PC-9 (cell line): ENCODE results near the gene ERBB4. TPM values are rescaled to one million over a fixed set of nuclear protein-coding genes. Genes with fewer than 3 reads are reported as not detected.

Experiments
- BruUV-seq: library from RNA; stranded (reverse); fragments of 400-500 nt; replicated peaks from 2 replicates; lab custom pipeline; 2021; lab: Mats Ljungman, UMichigan
- CTCF ChIA-PET: fragments of 300-600 bp; sonication (Branson Sonifier 250); formaldehyde crosslinking; loops from one replicate; lab custom pipeline; 2022; ENCODE audit warnings: antibody characterized with exemption; lab: Charles Lee
- POLR2A ChIA-PET: fragments of 300-600 bp; sonication (Branson Sonifier 250); formaldehyde crosslinking; loops from one replicate; lab custom pipeline; 2022; ENCODE audit warnings: antibody characterized with exemption; ENCODE audit not compliant: unreplicated experiment; lab: Charles Lee
- DNase-seq, 2 experiments: peaks; one replicate each; pipeline versions ENCODE4 v3.0.0 to v3.0.0-alpha.2; 2015 to 2022; ENCODE audit warnings: mixed read lengths in 1 of 2
- H2AFZ ChIP-seq: fragments of 200-600 bp; sonication (generic); 2 replicates; pipeline ENCODE4 v1.8.1; 2017; ENCODE audit warnings: antibody characterized with exemption
- H3F3A ChIP-seq: fragments of 200-600 bp; sonication (generic); 2 replicates; pipeline ENCODE4 v1.8.1; 2017; ENCODE audit warnings: antibody characterized with exemption, mild to moderate bottlenecking, low read depth; ENCODE audit not compliant: insufficient read depth
- H3K27ac ChIP-seq: fragments of 200-600 bp; sonication (generic); 2 replicates; pipeline ENCODE4 v1.6.1; 2016; ENCODE audit warnings: mixed run types
- H3K27me3 ChIP-seq: fragments of 200-600 bp; sonication (generic); 2 replicates; pipeline ENCODE4 v1.6.1; 2016; ENCODE audit warnings: low read depth, mixed run types; ENCODE audit not compliant: insufficient read depth
- H3K36me3 ChIP-seq: fragments of 200-600 bp; sonication (generic); 2 replicates; pipeline ENCODE4 v1.6.1; 2016; ENCODE audit warnings: low read depth, mixed run types
- H3K4me1 ChIP-seq: fragments of 200-600 bp; sonication (generic); replicated peaks from 2 replicates; pipeline ENCODE4 v1.6.1; 2016; ENCODE audit warnings: mixed run types; ENCODE audit not compliant: insufficient read depth
- H3K4me2 ChIP-seq: fragments of 200-600 bp; sonication (generic); 2 replicates; pipeline ENCODE4 v1.6.1; 2017; ENCODE audit warnings: mixed run types
- H3K4me3 ChIP-seq: fragments of 200-600 bp; sonication (generic); 2 replicates; pipeline ENCODE4 v1.6.1; 2016; ENCODE audit warnings: mixed run types
- H3K79me2 ChIP-seq: fragments of 200-600 bp; sonication (generic); 2 replicates; pipeline ENCODE4 v1.6.1; 2017; ENCODE audit warnings: low read depth, mixed run types
- H3K9me2 ChIP-seq: fragments of 200-600 bp; sonication (generic); 2 replicates; pipeline ENCODE4 v1.8.1; 2017; ENCODE audit warnings: mild to moderate bottlenecking; ENCODE audit not compliant: insufficient read depth
- H3K9me3 ChIP-seq: fragments of 200-600 bp; sonication (generic); 2 replicates; pipeline ENCODE4 v1.8.1; 2016; ENCODE audit warnings: low read depth; ENCODE audit not compliant: insufficient read depth
- H4K20me1 ChIP-seq: fragments of 200-600 bp; sonication (generic); 2 replicates; pipeline ENCODE4 v1.8.1; 2017; ENCODE audit not compliant: insufficient read depth
- CTCF ChIP-seq: fragments of 200-600 bp; sonication (generic); conservative IDR thresholded peaks from 2 replicates; pipeline ENCODE4 v1.6.1; 2017; ENCODE audit warnings: mixed run types, antibody characterized with exemption, mild to moderate bottlenecking, moderate library complexity
- EZH2 ChIP-seq: fragments of 200-600 bp; sonication (generic); IDR thresholded peaks from 2 replicates; pipeline ENCODE4 v1.8.0; 2017; ENCODE audit warnings: antibody characterized with exemption, low read depth
- intact Hi-C: fragments of 100-400 bp; cut with micrococcal nuclease; formaldehyde crosslinking; loops from one replicate; pipeline ENCODE4 v1.10.0; 2022; ENCODE audit not compliant: unreplicated experiment
- total RNA-seq: library from RNA; stranded (reverse); gene quantifications from 2 replicates; pipeline ENCODE4 v1.2.3, GENCODE V29; 2021

The ERBB4 gene
- total RNA-seq, 1 experiment from 2014 or later, result not detected

DNA sequence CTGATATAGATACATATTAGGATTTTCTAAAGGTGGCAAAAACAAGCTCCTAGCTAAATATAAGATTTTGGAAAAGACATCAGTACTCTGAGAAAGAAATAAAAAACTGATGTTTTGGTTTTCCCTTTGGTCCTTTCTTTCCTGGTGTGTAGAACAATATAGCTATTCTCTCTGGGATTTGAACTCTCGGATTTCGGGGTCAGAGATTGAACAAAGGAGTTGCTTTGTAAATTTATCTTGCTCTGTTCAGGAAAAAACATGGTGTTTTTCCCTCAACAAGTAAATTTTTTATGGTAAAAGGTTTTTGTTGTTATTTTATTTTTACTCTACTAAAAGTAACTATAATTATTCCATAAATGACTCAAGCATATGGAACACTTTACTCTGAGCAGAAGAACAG lies 889.3 kb downstream of the ERBB4 start:
- no peaks in the 10 kb centered on the region for H3K4me1 ChIP-seq
- H3K4me3 ChIP-seq, result no peak overlapping the region
- no peak overlapping the region for H2AFZ ChIP-seq
- H4K20me1 ChIP-seq, result no peaks in the 10 kb centered on the region
- intact Hi-C loops, result no loop called here
- CTCF ChIA-PET, result no interaction called here
- no peaks in the 10 kb centered on the region for H3K79me2 ChIP-seq
- H3K27ac ChIP-seq, result no peak overlapping the region
- no peaks in the 10 kb centered on the region for H3F3A ChIP-seq
- no peaks in the 10 kb centered on the region for H3K27me3 ChIP-seq
- H3K4me2 ChIP-seq, result no peak overlapping the region
- no peak for TF ChIP-seq EZH2
- no peak for TF ChIP-seq CTCF
- BruUV-seq, result no TSS peak
- DNase-seq, result no peak
- POLR2A ChIA-PET, result no interaction called here
- no peaks in the 10 kb centered on the region for H3K36me3 ChIP-seq
- H3K9me3 ChIP-seq, result no peaks in the 10 kb centered on the region
- no peaks in the 10 kb centered on the region for H3K9me2 ChIP-seq

DNA sequence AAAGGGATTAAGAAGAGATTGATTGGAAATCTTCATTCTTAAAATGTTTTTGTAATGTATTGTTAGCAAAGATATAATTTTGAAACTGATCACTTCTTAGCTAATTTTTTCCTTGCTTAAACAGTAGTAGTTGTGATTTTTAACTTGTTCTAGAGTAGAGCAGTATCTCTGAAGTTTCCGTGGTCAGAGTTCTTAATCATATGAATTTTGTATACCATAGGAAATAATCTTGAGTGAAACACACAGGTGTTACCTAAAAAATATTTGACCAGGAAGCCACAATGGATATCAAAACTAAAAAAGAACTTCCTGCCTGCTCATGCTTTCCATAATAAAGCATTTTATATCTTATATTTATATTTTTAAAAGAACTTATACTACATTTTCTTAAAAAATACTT lies 907.1 kb downstream of the ERBB4 start:
- H3K27ac ChIP-seq, result no peak overlapping the region
- no peak for DNase-seq
- no peaks in the 10 kb centered on the region for H3K79me2 ChIP-seq
- intact Hi-C loops, result no loop called here
- no peak for TF ChIP-seq EZH2
- no peak for TF ChIP-seq CTCF
- no peaks in the 10 kb centered on the region for H3F3A ChIP-seq
- no peaks in the 10 kb centered on the region for H4K20me1 ChIP-seq
- H3K4me2 ChIP-seq, result no peak overlapping the region
- H3K9me2 ChIP-seq, result no peaks in the 10 kb centered on the region
- CTCF ChIA-PET, result no interaction called here
- H3K9me3 ChIP-seq, result no peaks in the 10 kb centered on the region
- no peak overlapping the region for H3K4me3 ChIP-seq
- no peak overlapping the region for H2AFZ ChIP-seq
- no peaks in the 10 kb centered on the region for H3K4me1 ChIP-seq
- H3K27me3 ChIP-seq, result no peaks in the 10 kb centered on the region
- no TSS peak for BruUV-seq
- no peaks in the 10 kb centered on the region for H3K36me3 ChIP-seq
- POLR2A ChIA-PET, result no interaction called here

- Histone ChIP-seq H3K79me2 (no peaks in the 10 kb centered on the region), H3F3A (no peaks in the 10 kb centered on the region), H3K4me2 (no peak overlapping the region), H3K36me3 (no peaks in the 10 kb centered on the region), H2AFZ (no peak overlapping the region), H3K27me3 (no peaks in the 10 kb centered on the region), H3K27ac (no peak overlapping the region), H3K4me3 (no peak overlapping the region), H3K9me2 (no peaks in the 10 kb centered on the region), H3K4me1 (no peaks in the 10 kb centered on the region), H4K20me1 (no peaks in the 10 kb centered on the region), H3K9me3 (no peaks in the 10 kb centered on the region)
- BruUV-seq, result no TSS peak
- intact Hi-C loops, result no loop called here
- DNase-seq, result no peak
- TF ChIP-seq EZH2, result no peak
- no peak for TF ChIP-seq CTCF
- CTCF ChIA-PET, result no interaction called here
- POLR2A ChIA-PET, result no interaction called here
Observed at GRCh38 chr2:211623096-211623495, 915.5 kb downstream of the ERBB4 start.
